Neural cell (in vitro differentiated cells): ENCODE measurements around the gene MYO15A. TPM values are rescaled to one million over a fixed set of nuclear protein-coding genes. Genes with fewer than 3 reads are reported as not detected.

Experiments
- H2AFZ ChIP-seq: fragments of 200-600, 300-800 bp; sonication (generic), shearing (Covaris generic); 2 replicates; pipeline ENCODE4 v1.6.0; 2014; ENCODE audit warnings: low read depth, mild to moderate bottlenecking, antibody characterized with exemption, low read length, moderate library complexity
- H3F3A ChIP-seq: fragments of 200-600 bp; shearing (Covaris generic); 2 replicates; pipeline ENCODE4 v1.6.1; 2016; ENCODE audit warnings: mild to moderate bottlenecking, moderate library complexity, mixed read lengths, antibody characterized with exemption, low read length; ENCODE audit not compliant: insufficient read depth, poor library complexity, severe bottlenecking
- H3K27ac ChIP-seq: fragments of 200-600, 300-800 bp; sonication (generic), shearing (Covaris generic); 2 replicates; pipeline ENCODE4 v1.5.1; 2014; ENCODE audit warnings: mild to moderate bottlenecking, low read length, moderate library complexity
- H3K27me3 ChIP-seq: fragments of 300-800, 200-600 bp; sonication (generic), shearing (Covaris generic); 2 replicates; pipeline ENCODE4 v1.6.0; 2014; ENCODE audit warnings: mild to moderate bottlenecking, low read depth, low read length, moderate library complexity; ENCODE audit not compliant: insufficient read depth
- H3K36me3 ChIP-seq: fragments of 300-800, 200-600 bp; sonication (generic), shearing (Covaris generic); 2 replicates; pipeline ENCODE4 v1.5.1; 2014; ENCODE audit warnings: mild to moderate bottlenecking, antibody characterized with exemption, low read length, moderate library complexity; ENCODE audit not compliant: insufficient read depth
- H3K4me2 ChIP-seq: fragments of 300-800, 200-600 bp; sonication (generic), shearing (Covaris generic); 2 replicates; pipeline ENCODE4 v1.6.0; 2014; ENCODE audit warnings: mild to moderate bottlenecking, low read length
- H3K4me3 ChIP-seq: fragments of 300-800, 200-600 bp; sonication (generic), shearing (Covaris generic); 2 replicates; pipeline ENCODE4 v1.5.1; 2014; ENCODE audit warnings: mild to moderate bottlenecking, low read length, moderate library complexity
- H3K79me2 ChIP-seq: fragments of 200-600 bp; shearing (Covaris generic); replicated peaks from 2 replicates; pipeline ENCODE4 v1.6.0; 2014; ENCODE audit warnings: mild to moderate bottlenecking, low read length, moderate library complexity; ENCODE audit not compliant: insufficient read depth
- H3K9ac ChIP-seq: fragments of 300-800, 200-600 bp; sonication (generic), shearing (Covaris generic); 2 replicates; pipeline ENCODE4 v1.6.1; 2016; ENCODE audit warnings: mild to moderate bottlenecking, low read length, mixed read lengths
- H3K9me2 ChIP-seq: fragments of 200-600 bp; shearing (Covaris generic); 2 replicates; pipeline ENCODE4 v1.6.1; 2016; ENCODE audit warnings: mild to moderate bottlenecking, low read length, mixed read lengths; ENCODE audit not compliant: insufficient read depth
- H3K9me3 ChIP-seq: fragments of 200-600, 300-800 bp; sonication (generic), shearing (Covaris generic); 2 replicates; pipeline ENCODE4 v1.6.1; 2016; ENCODE audit warnings: mild to moderate bottlenecking, mixed run types, low read length, moderate library complexity, mixed read lengths
- H4K20me1 ChIP-seq: fragments of 200-600 bp; shearing (Covaris generic); 2 replicates; pipeline ENCODE4 v1.6.1; 2016; ENCODE audit warnings: mild to moderate bottlenecking, mixed run types; ENCODE audit not compliant: insufficient read depth
- CTCF ChIP-seq: fragments of 450-650 bp; IDR thresholded peaks from 2 replicates; pipeline ENCODE4 v1.5.1; 2014; ENCODE audit warnings: antibody characterized with exemption, mild to moderate bottlenecking, moderate library complexity; ENCODE audit not compliant: poor library complexity, severe bottlenecking
- EP300 ChIP-seq: fragments of 450-650 bp; conservative IDR thresholded peaks from 2 replicates; pipeline ENCODE4 v1.6.1; 2014; ENCODE audit warnings: antibody characterized with exemption, mild to moderate bottlenecking, moderate library complexity; ENCODE audit not compliant: poor library complexity, severe bottlenecking
- EZH2 ChIP-seq: fragments of 200-600, 300-800 bp; shearing (Covaris generic), sonication (generic); IDR thresholded peaks from 2 replicates; pipeline ENCODE4 v1.6.1; 2014; ENCODE audit warnings: antibody characterized with exemption, low read length, borderline replicate concordance, mild to moderate bottlenecking; ENCODE audit not compliant: insufficient read depth, poor library complexity, severe bottlenecking
- MXI1 ChIP-seq: fragments of 450-650 bp; conservative IDR thresholded peaks from 2 replicates; pipeline ENCODE4 v1.6.1; 2014; ENCODE audit warnings: antibody characterized with exemption, mild to moderate bottlenecking; ENCODE audit not compliant: poor library complexity, severe bottlenecking
- POLR2AphosphoS5 ChIP-seq: IDR thresholded peaks from 2 replicates; pipeline ENCODE4 v1.6.1; 2012
- RAD21 ChIP-seq: fragments of 450-650 bp; conservative IDR thresholded peaks from 2 replicates; pipeline ENCODE4 v1.6.1; 2014; ENCODE audit warnings: antibody characterized with exemption, mild to moderate bottlenecking, moderate library complexity
- REST ChIP-seq: IDR thresholded peaks from 2 replicates; pipeline ENCODE4 v1.6.1; 2012; ENCODE audit warnings: borderline replicate concordance
- SMC3 ChIP-seq: fragments of 450-650 bp; conservative IDR thresholded peaks from 2 replicates; pipeline ENCODE4 v1.6.1; 2014; ENCODE audit warnings: antibody characterized with exemption, mild to moderate bottlenecking, moderate library complexity; ENCODE audit not compliant: poor library complexity
- TAF1 ChIP-seq: IDR thresholded peaks from 2 replicates; pipeline ENCODE4 v1.6.1; 2012; ENCODE audit warnings: low read depth
- polyA plus RNA-seq: library from polyadenylated mRNA; depleted of rRNA; stranded (reverse); fragments of >200 nt; gene quantifications from 2 replicates; pipeline ENCODE4 v1.2.3, GENCODE V29; 2014

The MYO15A gene
- polyA plus RNA-seq, 1 donor from 2014 or later = 1.9 TPM

GRCh38 chr17:18099516-18099915 lies 9.0 kb upstream of the MYO15A start:
- H3K36me3 ChIP-seq = no peaks in the 10 kb centered on the region
- H3K4me3 ChIP-seq = no peak overlapping the region
- no peak overlapping the region for H3K27ac ChIP-seq
- H3K9me2 ChIP-seq = no peaks in the 10 kb centered on the region
- no peak overlapping the region for H2AFZ ChIP-seq
- no peak overlapping the region for H3K4me2 ChIP-seq
- no peak overlapping the region for H3K9ac ChIP-seq
- no peaks in the 10 kb centered on the region for H4K20me1 ChIP-seq
- no peak for TF ChIP-seq CTCF
- no peak for TF ChIP-seq RAD21
- TF ChIP-seq TAF1 = no peak
- TF ChIP-seq MXI1 = no peak
- TF ChIP-seq SMC3 = no peak
- TF ChIP-seq POLR2AphosphoS5 = no peak
- TF ChIP-seq REST = no peak
- TF ChIP-seq EP300 = no peak
- TF ChIP-seq EZH2 = no peak
- H3F3A ChIP-seq = no peaks in the 10 kb centered on the region
- H3K79me2 ChIP-seq = no peaks in the 10 kb centered on the region
- H3K27me3 ChIP-seq = no peaks in the 10 kb centered on the region
- H3K9me3 ChIP-seq = no peaks in the 10 kb centered on the region

GRCh38 chr17:18100616-18101015 lies 7.9 kb upstream of the MYO15A start:
- Histone ChIP-seq H3K27ac (no peak overlapping the region), H3K4me2 (no peak overlapping the region), H3K9ac (no peak overlapping the region), H4K20me1 (no peaks in the 10 kb centered on the region), H2AFZ (no peak overlapping the region), H3F3A (no peaks in the 10 kb centered on the region), H3K79me2 (no peaks in the 10 kb centered on the region), H3K27me3 (no peaks in the 10 kb centered on the region), H3K9me2 (no peaks in the 10 kb centered on the region), H3K36me3 (no peaks in the 10 kb centered on the region), H3K4me3 (no peak overlapping the region), H3K9me3 (no peaks in the 10 kb centered on the region)
- no peak for TF ChIP-seq REST
- TF ChIP-seq EP300 = no peak
- TF ChIP-seq MXI1 = no peak
- no peak for TF ChIP-seq CTCF
- TF ChIP-seq RAD21 = no peak
- no peak for TF ChIP-seq TAF1
- TF ChIP-seq SMC3 = no peak
- TF ChIP-seq EZH2 = no peak
- no peak for TF ChIP-seq POLR2AphosphoS5
